Keratinocyte (primary cell): ENCODE measurements around the gene PEX3. TPM values are rescaled to one million over a fixed set of nuclear protein-coding genes. Genes with fewer than 3 reads are reported as not detected.

ENCODE experiments used
- DNase-seq: peaks from one replicate; pipeline ENCODE4 v3.0.0-alpha.2; 2011; ENCODE audit warnings: low read depth, missing footprints, low spot score
- FAIRE-seq: peaks from 2 replicates; lab custom pipeline; 2011; peaks lifted over from hg19 to GRCh38; lab: Jason Lieb, UNC
- H2AFZ ChIP-seq: 2 replicates; pipeline ENCODE4 v1.6.0; 2012; ENCODE audit warnings: low read length, control low read depth, inconsistent platforms; ENCODE audit not compliant: control insufficient read depth
- H3K27ac ChIP-seq: 2 replicates; pipeline ENCODE4 v1.5.1; 2011; ENCODE audit warnings: low read length; ENCODE audit not compliant: control insufficient read depth, insufficient read depth
- H3K27me3 ChIP-seq: 3 replicates; pipeline ENCODE4 v1.6.0; 2011; ENCODE audit warnings: low read length; ENCODE audit not compliant: control insufficient read depth, insufficient read depth; ENCODE audit errors: extremely low read depth
- H3K36me3 ChIP-seq, 2 experiments: 2 replicates in 1 of 2; 3 replicates in 1 of 2; pipeline ENCODE4 v1.5.1; 2011; ENCODE audit warnings: low read length in 2 of 2, mild to moderate bottlenecking in 1 of 2; ENCODE audit not compliant: control insufficient read depth in 2 of 2, insufficient read depth in 2 of 2; ENCODE audit errors: extremely low read depth in 1 of 2
- H3K4me1 ChIP-seq: 3 replicates; pipeline ENCODE4 v1.5.1; 2011; ENCODE audit warnings: low read length; ENCODE audit not compliant: control insufficient read depth, insufficient read depth; ENCODE audit errors: extremely low read depth
- H3K4me2 ChIP-seq: 3 replicates; pipeline ENCODE4 v1.6.0; 2011; ENCODE audit warnings: low read depth, low read length; ENCODE audit not compliant: control insufficient read depth, insufficient read depth; ENCODE audit errors: extremely low read depth
- H3K4me3 ChIP-seq, 3 experiments: fragments of 200-600 bp in 1 of 3; sonication (generic) in 1 of 3; 2 replicates in 2 of 3; 3 replicates in 1 of 3; pipeline ENCODE4 v1.5.1; 2011 to 2016; ENCODE audit warnings: low read length in 3 of 3, mild to moderate bottlenecking in 3 of 3, control low read depth in 2 of 3, inconsistent platforms in 1 of 3, low read depth in 1 of 3, mixed read lengths in 1 of 3, mixed run types in 1 of 3, moderate library complexity in 1 of 3; ENCODE audit not compliant: control insufficient read depth in 2 of 3, insufficient read depth in 2 of 3; ENCODE audit errors: extremely low read depth in 1 of 3
- H3K79me2 ChIP-seq: 2 replicates; pipeline ENCODE4 v1.6.0; 2012; ENCODE audit warnings: low read length; ENCODE audit not compliant: control insufficient read depth, insufficient read depth
- H3K9ac ChIP-seq: 3 replicates; pipeline ENCODE4 v1.6.0; 2011; ENCODE audit warnings: low read length; ENCODE audit not compliant: control insufficient read depth, insufficient read depth; ENCODE audit errors: extremely low read depth
- H3K9me1 ChIP-seq: 3 replicates; pipeline ENCODE4 v1.6.0; 2011; ENCODE audit warnings: low read length; ENCODE audit not compliant: control insufficient read depth, insufficient read depth; ENCODE audit errors: extremely low read depth
- H3K9me3 ChIP-seq: 2 replicates; pipeline ENCODE4 v1.5.1; 2012; ENCODE audit warnings: low read depth, low read length; ENCODE audit not compliant: control insufficient read depth
- H4K20me1 ChIP-seq: 3 replicates; pipeline ENCODE4 v1.6.0; 2011; ENCODE audit warnings: low read length; ENCODE audit not compliant: control insufficient read depth, insufficient read depth; ENCODE audit errors: extremely low read depth
- CTCF ChIP-seq, 3 experiments: IDR thresholded peaks in 1 of 3; conservative IDR thresholded peaks in 1 of 3; optimal IDR thresholded peaks in 1 of 3; 2 replicates in 2 of 3; 3 replicates in 1 of 3; pipeline versions ENCODE3 to v1.5.1; 2011; ENCODE audit warnings: low read length in 3 of 3, mild to moderate bottlenecking in 3 of 3, moderate library complexity in 2 of 3, control low read depth in 1 of 3, inconsistent platforms in 1 of 3; ENCODE audit not compliant: insufficient read depth in 2 of 3; ENCODE audit errors: extremely low read depth in 1 of 3
- EZH2 ChIP-seq: IDR thresholded peaks from one replicate; pipeline ENCODE4 v1.6.1; 2012; ENCODE audit warnings: inconsistent platforms, mild to moderate bottlenecking, low read length, moderate library complexity
- dilution Hi-C: fragments of 300-500 bp; cut with MboI; formaldehyde crosslinking; loops from one replicate; pipeline ENCODE4 v1.7.0; 2020; ENCODE audit warnings: low sequenced_read_pairs; ENCODE audit not compliant: extremely low pct_ligation_motif_present
- polyA plus RNA-seq, 5 experiments: library from polyadenylated mRNA; depleted of rRNA in 3 of 5; stranded (reverse) in 3 of 5; stranded (forward) in 1 of 5; unstranded in 1 of 5; fragments of >200 nt; gene quantifications; 1 replicate in 1 of 5; 2 replicates in 3 of 5; 3 replicates in 1 of 5; pipeline versions ENCODE4 v1.2.1 to v1.2.3, GENCODE V29; 2011 to 2012; ENCODE audit warnings: missing spikeins in 2 of 5, low read depth in 1 of 5, low replicate concordance in 1 of 5

PEX3 gene
- polyA plus RNA-seq, 1 donor (not counting 4 experiments of a cell fraction or from before 2014, with no cell fraction given), result 68.1 TPM

GRCh38 chr6:143427109-143427817, 23.3 kb upstream of the PEX3 start:
- Histone ChIP-seq H3K9me3 (no peaks in the 10 kb centered on the region), H3K4me3 (no peak overlapping the region), H4K20me1 (no peaks in the 10 kb centered on the region), H2AFZ (no peak overlapping the region), H3K4me2 (no peak overlapping the region), H3K79me2 (no peaks in the 10 kb centered on the region), H3K27me3 (no peaks in the 10 kb centered on the region), H3K9me1 (no peaks in the 10 kb centered on the region), H3K9ac (no peak overlapping the region), H3K27ac (no peak overlapping the region), H3K4me1 (peaks cover under 1% of the 10 kb centered on the region), H3K36me3 (peaks cover 5 to 8% of the 10 kb centered on the region in 2 experiments)
- dilution Hi-C loops, result no loop called here
- DNase-seq, result no peak
- no peak for TF ChIP-seq EZH2
- TF ChIP-seq CTCF (optimal IDR thresholded peaks at IDR 0.05 in 1 of 3, IDR thresholded peaks at IDR 0.05 in 1 of 3, conservative IDR thresholded peaks at IDR 0.05 in 1 of 3; ENCODE audit: extremely low read depth in 1 of 3, insufficient read depth in 2 of 3, low read length in 3 of 3), result peak; percentile 96 to 99 (median 99)
- FAIRE-seq, result peak; percentile 52

- H3K27ac ChIP-seq, result no peak overlapping the region
- dilution Hi-C loops, result no loop called here
Measured at GRCh38 chr6:143429970-143430369, 20.6 kb upstream of the PEX3 start.

More at GRCh38 chr6:143429970-143430369, 20.6 kb upstream of the PEX3 start:
- H3K4me2 ChIP-seq, result no peak overlapping the region
- H3K4me1 ChIP-seq, result no peaks in the 10 kb centered on the region
- no peaks in the 10 kb centered on the region for H3K79me2 ChIP-seq
- no peak for DNase-seq
- H2AFZ ChIP-seq, result no peak overlapping the region
- H3K9me1 ChIP-seq, result no peaks in the 10 kb centered on the region
- no peak overlapping the region for H3K4me3 ChIP-seq
- no peaks in the 10 kb centered on the region for H4K20me1 ChIP-seq
- FAIRE-seq, result no peak
- TF ChIP-seq CTCF (optimal IDR thresholded peaks at IDR 0.05 in 1 of 3, IDR thresholded peaks at IDR 0.05 in 1 of 3, conservative IDR thresholded peaks at IDR 0.05 in 1 of 3; ENCODE audit: extremely low read depth in 1 of 3, insufficient read depth in 2 of 3, low read length in 3 of 3) (no peak), EZH2 (no peak)
- H3K36me3 ChIP-seq, result peaks cover 5 to 19% of the 10 kb centered on the region in 2 experiments
- H3K9me3 ChIP-seq, result no peaks in the 10 kb centered on the region
- H3K27me3 ChIP-seq, result no peaks in the 10 kb centered on the region
- no peak overlapping the region for H3K9ac ChIP-seq
